ENCODE results near the gene C2orf68. TPM values are rescaled to one million over a fixed set of nuclear protein-coding genes. Genes with fewer than 3 reads are reported as not detected.

Gene C2orf68
- total and polyA plus RNA-seq, 2 of the 13 experiments (the other 11 are each of a cell fraction or from before 2014, with no cell fraction given) = 47.1 to 77.4 TPM

DNA sequence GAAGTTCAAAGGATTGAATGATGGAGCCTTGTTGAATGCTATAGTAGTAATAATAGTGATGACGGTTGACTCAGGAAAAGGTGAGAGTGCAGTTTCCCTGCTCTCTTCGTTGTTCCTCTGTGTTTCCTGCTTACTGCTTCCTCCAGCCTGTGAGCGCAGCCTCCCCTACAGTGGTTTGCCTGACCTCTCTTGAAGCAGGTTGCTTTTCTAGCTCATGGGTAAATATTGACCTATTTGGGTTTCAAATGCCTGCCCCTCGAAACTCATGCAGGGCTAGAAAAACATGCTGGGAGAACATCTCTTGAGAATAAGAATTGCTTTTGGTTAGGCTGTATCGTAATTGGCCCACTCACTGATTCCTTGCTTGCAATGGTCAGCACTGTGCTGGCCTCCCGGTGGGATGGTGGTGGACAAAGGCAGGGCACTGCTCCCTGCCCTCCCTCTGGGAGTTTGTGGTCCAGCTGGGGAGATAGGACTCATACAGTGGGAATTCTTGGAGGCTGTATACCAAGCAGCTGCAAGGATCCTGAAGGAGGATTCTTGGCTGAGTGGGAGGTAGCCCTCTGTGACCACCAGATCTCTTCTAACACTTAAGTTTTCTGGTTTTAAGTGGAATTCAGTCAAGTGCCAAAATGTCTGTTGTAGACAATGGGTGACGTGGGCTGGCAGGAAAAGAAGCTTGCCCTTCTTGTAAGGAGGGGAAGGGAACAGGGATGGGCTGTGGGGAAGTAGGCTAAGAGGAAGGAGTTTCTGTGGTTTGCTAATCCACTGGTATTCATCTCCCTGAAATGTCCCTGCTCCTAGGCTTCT is 21.7 kb downstream of the C2orf68 start (continued):
- TF ChIP-seq ZBTB49 (CRISPR knock-in tag; IDR thresholded peaks at IDR 0.05; ENCODE audit: borderline replicate concordance) = no peak
- no peak for TF ChIP-seq CBX1 (IDR thresholded peaks at IDR 0.05; ENCODE audit: low read depth)
- TF ChIP-seq ZMAT3 (CRISPR knock-in tag; conservative IDR thresholded peaks at IDR 0.05) = 0 out of 2 replicates have a peak, but pooled peaks have one; percentile 70
- peak; percentile 83 for TF ChIP-seq ZNF350 (CRISPR knock-in tag; IDR thresholded peaks at IDR 0.05; ENCODE audit: borderline replicate concordance, low read depth)
- TF ChIP-seq HHEX (CRISPR knock-in tag; IDR thresholded peaks at IDR 0.05) = no peak
- TF ChIP-seq ZFP36L2 (CRISPR knock-in tag; IDR thresholded peaks at IDR 0.05) = no peak
- TF ChIP-seq MLX (CRISPR knock-in tag; IDR thresholded peaks at IDR 0.05) = peak; percentile 52; the same call in 1 of the 2 replicates
- TF ChIP-seq ZKSCAN5 (CRISPR knock-in tag; IDR thresholded peaks at IDR 0.05) = no peak
- peak; percentile 84 for TF ChIP-seq HDAC2 (CRISPR knock-in tag; IDR thresholded peaks at IDR 0.05)
- no peak for TF ChIP-seq ZSCAN12 (CRISPR knock-in tag; IDR thresholded peaks at IDR 0.05)
- TF ChIP-seq CHD4 (IDR thresholded peaks at IDR 0.05; ENCODE audit: borderline replicate concordance, low read length) = no peak
- no peak for TF ChIP-seq ZNF282 (IDR thresholded peaks at IDR 0.05; ENCODE audit: partially characterized antibody)
- no peak for TF ChIP-seq HOXA7 (CRISPR knock-in tag; IDR thresholded peaks at IDR 0.05)
- peak; percentile 44; the same call in 1 of the 2 replicates for TF ChIP-seq FOXK1 (CRISPR knock-in tag; IDR thresholded peaks at IDR 0.05; ENCODE audit: borderline replicate concordance, low read depth)
- TF ChIP-seq ZBTB7B (CRISPR knock-in tag; IDR thresholded peaks at IDR 0.05) = no peak
- no peak for TF ChIP-seq TEAD2 (CRISPR knock-in tag; IDR thresholded peaks at IDR 0.05)
- peak; percentile 34 to 45; a peak in 2 of 4 replicates for TF ChIP-seq POLR2A (IDR thresholded peaks at IDR 0.05; ENCODE audit: insufficient read depth in 1 of 2, low read depth in 2 of 2, low read length in 2 of 2)
- no peak for TF ChIP-seq ARID2 (CRISPR knock-in tag; IDR thresholded peaks at IDR 0.05; ENCODE audit: borderline replicate concordance)
- 0 out of 4 replicates have a peak, but pooled peaks of 1 of the 2 experiments have one; percentile 26 for TF ChIP-seq ATF4 (CRISPR knock-in tag; IDR thresholded peaks at IDR 0.05)
- TF ChIP-seq ZNF768 (CRISPR knock-in tag; IDR thresholded peaks at IDR 0.05) = no peak
- TF ChIP-seq NRL (CRISPR knock-in tag; IDR thresholded peaks at IDR 0.05; ENCODE audit: borderline replicate concordance) = no peak
- no peak for TF ChIP-seq ATF7-NPFF (CRISPR knock-in tag; IDR thresholded peaks at IDR 0.05; ENCODE audit: low read depth)
- TF ChIP-seq TARDBP (CRISPR knock-in tag; IDR thresholded peaks at IDR 0.05) = peak; percentile 75
- no peak for TF ChIP-seq ISX (CRISPR knock-in tag; conservative IDR thresholded peaks at IDR 0.05)
- no peak for TF ChIP-seq ZNF674 (CRISPR knock-in tag; IDR thresholded peaks at IDR 0.05; ENCODE audit: low read depth)
- TF ChIP-seq SNAPC2 (CRISPR knock-in tag; IDR thresholded peaks at IDR 0.05) = peak; percentile 42; the same call in 1 of the 2 replicates
- TF ChIP-seq, protein P1, sequence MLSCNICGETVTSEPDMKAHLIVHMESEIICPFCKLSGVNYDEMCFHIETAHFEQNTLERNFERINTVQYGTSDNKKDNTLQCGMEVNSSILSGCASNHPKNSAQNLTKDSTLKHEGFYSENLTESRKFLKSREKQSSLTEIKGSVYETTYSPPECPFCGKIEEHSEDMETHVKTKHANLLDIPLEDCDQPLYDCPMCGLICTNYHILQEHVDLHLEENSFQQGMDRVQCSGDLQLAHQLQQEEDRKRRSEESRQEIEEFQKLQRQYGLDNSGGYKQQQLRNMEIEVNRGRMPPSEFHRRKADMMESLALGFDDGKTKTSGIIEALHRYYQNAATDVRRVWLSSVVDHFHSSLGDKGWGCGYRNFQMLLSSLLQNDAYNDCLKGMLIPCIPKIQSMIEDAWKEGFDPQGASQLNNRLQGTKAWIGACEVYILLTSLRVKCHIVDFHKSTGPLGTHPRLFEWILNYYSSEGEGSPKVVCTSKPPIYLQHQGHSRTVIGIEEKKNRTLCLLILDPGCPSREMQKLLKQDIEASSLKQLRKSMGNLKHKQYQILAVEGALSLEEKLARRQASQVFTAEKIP (CRISPR knock-in tag; IDR thresholded peaks at IDR 0.05; ENCODE audit: borderline replicate concordance) = no peak
